ENCODE data around the gene ATP9A.
"Not testable (repeated sequence)": the region's sequence is repeated elsewhere in the genome, so short reads cannot be mapped to it uniquely, and the experiment has no call there.

DNA sequence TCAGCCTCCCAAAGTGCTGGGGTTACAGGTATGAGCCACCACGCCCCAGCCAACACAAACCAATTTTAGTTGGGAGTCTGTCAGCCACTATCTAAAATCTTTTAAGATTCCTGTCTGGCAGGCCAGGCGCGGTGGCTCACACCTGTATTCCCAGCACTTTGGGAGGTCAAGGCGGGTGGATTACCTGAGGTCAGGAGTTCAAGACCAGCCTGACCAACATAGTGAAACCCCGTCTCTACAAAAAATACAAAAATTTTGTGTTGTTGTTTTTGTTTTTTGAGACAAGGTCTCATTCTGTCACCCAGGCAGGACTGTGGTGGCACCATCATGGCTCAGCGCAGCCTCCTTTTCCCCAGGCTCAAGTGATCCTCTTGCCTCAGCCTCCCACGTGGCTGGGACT lies 27.9 kb downstream of the ATP9A start:
- not testable (repeated sequence) for TF ChIP-seq CTCF (IDR thresholded peaks at IDR 0.05); MAX (IDR thresholded peaks at IDR 0.05; ENCODE audit: low read depth); MXI1 (IDR thresholded peaks at IDR 0.05; ENCODE audit: low read depth, low read length); FOXM1 (IDR thresholded peaks at IDR 0.05; ENCODE audit: low read depth); GABPA (IDR thresholded peaks at IDR 0.05; ENCODE audit: low read depth); RCOR1 (IDR thresholded peaks at IDR 0.05; ENCODE audit: low read length); EP300 (IDR thresholded peaks at IDR 0.05; ENCODE audit: borderline replicate concordance in 1 of 2, low read depth in 1 of 2, low read length in 1 of 2); NFIC (IDR thresholded peaks at IDR 0.05; ENCODE audit: borderline replicate concordance); USF1 (IDR thresholded peaks at IDR 0.05; ENCODE audit: borderline replicate concordance, low read depth); TAF1 (IDR thresholded peaks at IDR 0.05; ENCODE audit: borderline replicate concordance, low read depth, low read length)
